AG10803 (cell line): Measurements from ENCODE around the gene NFS1.
"Not testable (repeated sequence)": the region's sequence is repeated elsewhere in the genome, so short reads cannot be mapped to it uniquely, and the experiment has no call there.

Experiments used
- DNase-seq: peaks from one replicate; pipeline ENCODE4 v3.0.0; 2010; ENCODE audit warnings: low read depth
- H3K4me3 ChIP-seq: 2 replicates; pipeline ENCODE4 v1.5.1; 2011; ENCODE audit warnings: mild to moderate bottlenecking, low read length, control low read depth
- CTCF ChIP-seq: conservative IDR thresholded peaks from 2 replicates; pipeline ENCODE4 v1.5.1; 2011; ENCODE audit warnings: mild to moderate bottlenecking, low read length, control low read depth, inconsistent platforms

Gene NFS1

GRCh38 chr20:35710039-35710438 is 10.9 kb upstream of the NFS1 start:
- no peak overlapping the region for H3K4me3 ChIP-seq
- no peak for DNase-seq
- no peak for TF ChIP-seq CTCF

- H3K4me3 ChIP-seq = no peak overlapping the region
- TF ChIP-seq CTCF = no peak
- no peak for DNase-seq
Observed at GRCh38 chr20:35709259-35709658, 10.1 kb upstream of the NFS1 start.

- H3K4me3 ChIP-seq = no peak overlapping the region
- TF ChIP-seq CTCF = no peak
- no peak for DNase-seq
Observed at GRCh38 chr20:35708502-35708901, 9.3 kb upstream of the NFS1 start.

GRCh38 chr20:35706591-35707529 is 7.7 kb upstream of the NFS1 start:
- DNase-seq, H3K4me3 ChIP-seq: not testable (repeated sequence)

GRCh38 chr20:35705894-35706293 is 6.7 kb upstream of the NFS1 start:
- H3K4me3 ChIP-seq, DNase-seq: not testable (repeated sequence)

GRCh38 chr20:35704514-35705261 is 5.5 kb upstream of the NFS1 start:
- no peak for TF ChIP-seq CTCF
- no peak for DNase-seq
- no peak overlapping the region for H3K4me3 ChIP-seq

GRCh38 chr20:35702824-35703695 is 3.9 kb upstream of the NFS1 start:
- TF ChIP-seq CTCF = no peak
- no peak for DNase-seq
- no peak overlapping the region for H3K4me3 ChIP-seq
